GM12878 (cell line): Measurements from ENCODE around the gene CCDC102B. TPM values are rescaled to one million over a fixed set of nuclear protein-coding genes. Genes with fewer than 3 reads are reported as not detected.

Experiments used
- ATAC-seq: fragments of 200-7000 bp; cut with Tn5 transposase; 3 replicates; pipeline ENCODE4 v1.9.1; 2020; ENCODE audit warnings: mild to moderate bottlenecking, moderate library complexity
- BruUV-seq: library from RNA; stranded (reverse); fragments of 400-500 nt; replicated peaks from 2 replicates; lab custom pipeline; 2021; lab: Mats Ljungman, UMichigan
- CTCF ChIA-PET: fragments of 300-600 bp; sonication (Branson Sonifier 250); formaldehyde crosslinking; extraction: SDS; loops from one replicate; lab custom pipeline; 2021; ENCODE audit warnings: inconsistent platforms; lab: Yijun Ruan, JAX
- POLR2A ChIA-PET: fragments of 350-600 bp; formaldehyde crosslinking; extraction: SDS; loops from one replicate; lab custom pipeline; 2021; ENCODE audit warnings: inconsistent platforms; lab: Charles Lee
- RAD21 ChIA-PET: fragments of 300-600 bp; sonication (Branson Sonifier 250); formaldehyde crosslinking; loops from one replicate; lab custom pipeline; 2023; ENCODE audit warnings: antibody characterized with exemption; ENCODE audit not compliant: unreplicated experiment; lab: Charles Lee
- SMC1A ChIA-PET: fragments of 300-600 bp; sonication (Branson Sonifier 250); formaldehyde crosslinking; loops from one replicate; lab custom pipeline; 2023; ENCODE audit not compliant: unreplicated experiment, uncharacterized antibody; lab: Charles Lee
- DNase-seq: peaks from one replicate; pipeline ENCODE4 v3.0.0-alpha.2; 2011; ENCODE audit warnings: low read depth, low spot score
- FAIRE-seq: peaks from 3 replicates; lab custom pipeline; 2011; peaks lifted over from hg19 to GRCh38; lab: Jason Lieb, UNC
- H2AFZ ChIP-seq: 2 replicates; pipeline ENCODE4 v1.6.0; 2011; ENCODE audit warnings: low read depth, low read length, control low read depth; ENCODE audit not compliant: control insufficient read depth
- H3K27ac ChIP-seq: 2 replicates; pipeline ENCODE4 v1.5.1; 2011; ENCODE audit warnings: control low read depth; ENCODE audit not compliant: control insufficient read depth, insufficient read depth
- H3K27me3 ChIP-seq, 2 experiments: replicated peaks in 1 of 2; 2 replicates each; pipeline versions ENCODE4 v1.6.0 to v1.6.1; 2011; ENCODE audit warnings: low read length in 1 of 2; ENCODE audit not compliant: control insufficient read depth in 2 of 2, insufficient read depth in 2 of 2
- H3K36me3 ChIP-seq, 2 experiments: 2 replicates each; pipeline ENCODE4 v1.5.1; 2011; ENCODE audit warnings: low read length in 1 of 2; ENCODE audit not compliant: control insufficient read depth in 2 of 2, insufficient read depth in 2 of 2
- H3K4me1 ChIP-seq: 2 replicates; pipeline ENCODE4 v1.6.1; 2011; ENCODE audit warnings: mild to moderate bottlenecking, low read length, moderate library complexity, mixed read lengths; ENCODE audit not compliant: control insufficient read depth, insufficient read depth
- H3K4me2 ChIP-seq: 2 replicates; pipeline ENCODE4 v1.6.0; 2011; ENCODE audit warnings: control low read depth; ENCODE audit not compliant: control insufficient read depth, insufficient read depth
- H3K4me3 ChIP-seq: fragments of 200-600 bp; sonication (generic); 2 replicates; pipeline ENCODE4 v1.5.1; 2016
- H3K79me2 ChIP-seq: 2 replicates; pipeline ENCODE4 v1.6.0; 2011; ENCODE audit warnings: low read length; ENCODE audit not compliant: control insufficient read depth, insufficient read depth
- H3K9ac ChIP-seq: 2 replicates; pipeline ENCODE4 v1.8.0; 2011; ENCODE audit warnings: low read length, control low read depth, mixed read lengths; ENCODE audit not compliant: control insufficient read depth, insufficient read depth
- H3K9me3 ChIP-seq: replicated peaks from 3 replicates; pipeline ENCODE4 v1.5.1; 2011; ENCODE audit warnings: mild to moderate bottlenecking, low read length; ENCODE audit not compliant: control insufficient read depth, insufficient read depth
- H4K20me1 ChIP-seq: 2 replicates; pipeline ENCODE4 v1.6.0; 2011; ENCODE audit not compliant: control insufficient read depth, insufficient read depth
- NBN ChIP-seq: fragments of 450-650 bp; IDR thresholded peaks from 2 replicates; pipeline ENCODE4 v1.6.1; 2016
- TBL1XR1 ChIP-seq: IDR thresholded peaks from 2 replicates; pipeline ENCODE4 v1.6.1; 2012; ENCODE audit warnings: low read depth, low read length, improper control_type of control experiment
- YY1 ChIP-seq: IDR thresholded peaks from 2 replicates; pipeline ENCODE4 v1.6.1; 2011; ENCODE audit warnings: low read depth, mild to moderate bottlenecking, low read length
- ZNF274 ChIP-seq: IDR thresholded peaks from one replicate; pipeline ENCODE4 v1.8.0; 2011; ENCODE audit not compliant: insufficient read length, insufficient read depth
- ZNF384 ChIP-seq: IDR thresholded peaks from 2 replicates; pipeline ENCODE4 v1.6.1; 2012; ENCODE audit warnings: low read depth, mild to moderate bottlenecking, low read length, improper control_type of control experiment, borderline replicate concordance
- WGBS: methylation state at CpG from one replicate; pipeline ENCODE4 v1.1.6; 2016; ENCODE audit warnings: low lambda C conversion rate; ENCODE audit not compliant: insufficient replicate concordance, insufficient coverage; ENCODE audit errors: missing lambda C conversion rate; 5-methylcytosine and 5-hydroxymethylcytosine counted together
- in situ Hi-C: fragments of 300-500 bp; cut with MboI; formaldehyde crosslinking; loops from 9 replicates; pipeline ENCODE4 v1.14.3; 2018; ENCODE audit warnings: mixed read lengths
- intact Hi-C: fragments of 100-400 bp; cut with micrococcal nuclease; formaldehyde crosslinking; loops from one replicate; pipeline ENCODE4 v1.14.2; 2022; ENCODE audit not compliant: unreplicated experiment
- polyA plus RNA-seq, 11 experiments: library from polyadenylated mRNA; depleted of rRNA in 4 of 11; unstranded in 6 of 11; stranded (reverse) in 5 of 11; fragments of >200 nt; fragmentation: Nextera tagmentation in 4 of 11; fragmentation: Illumina TruSeq in 1 of 11; extraction: Ambion mirVana in 4 of 11; extraction: Trizol in 1 of 11; gene quantifications; 1 replicate in 1 of 11; 2 replicates in 10 of 11; pipeline versions ENCODE4 v1.2.1 to v1.2.3, GENCODE V29; 2011 to 2016; ENCODE audit warnings: inconsistent platforms in 2 of 11, missing spikeins in 2 of 11, low read depth in 1 of 11
- total RNA-seq, 4 experiments: library from RNA; depleted of rRNA in 3 of 4; stranded (reverse); fragments of >200 nt in 3 of 4; fragmentation: Illumina TruSeq in 1 of 4; extraction: Trizol in 1 of 4; gene quantifications; 2 replicates each; pipeline versions ENCODE4 v1.2.1 to v1.2.3, GENCODE V29; 2013 to 2021
- TF ChIP-seq, protein P1 (sequence below): IDR thresholded peaks from 2 replicates; pipeline ENCODE4 v1.6.1; 2011; ENCODE audit warnings: mild to moderate bottlenecking, low read depth, low read length, moderate library complexity; ENCODE audit not compliant: insufficient replicate concordance
- TF ChIP-seq, protein P2 (sequence below): fragments of 450-650 bp; IDR thresholded peaks from 2 replicates; pipeline ENCODE4 v1.6.1; 2017; ENCODE audit warnings: borderline replicate concordance

CCDC102B gene
- total and polyA plus RNA-seq, 10 of the 15 experiments (the other 5 are each of a cell fraction or from before 2014, with no cell fraction given): 2.7 to 4.7 (median 3.3) TPM

DNA sequence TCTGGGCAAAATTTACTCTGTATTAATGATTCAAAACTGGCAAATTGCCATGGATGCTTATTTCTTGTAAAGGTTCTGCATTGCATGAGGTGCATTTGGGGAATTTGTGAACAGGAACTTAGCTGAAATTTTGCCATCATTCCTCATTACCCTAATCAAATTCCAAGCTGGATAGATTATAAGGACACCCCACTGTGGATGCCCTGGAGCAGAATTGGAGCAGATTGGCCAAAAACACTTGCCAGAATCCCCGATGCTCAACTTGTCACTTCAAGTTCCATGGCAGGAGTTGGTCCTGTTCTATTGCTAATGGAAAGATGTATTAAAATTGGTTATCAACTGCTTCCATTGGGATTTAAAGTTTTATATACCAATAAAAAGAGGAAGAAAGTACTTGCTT, 237.9 kb downstream of the CCDC102B start:
- Histone ChIP-seq H3K9ac (no peak overlapping the region), H3K4me2 (no peak overlapping the region), H3K27me3 (no peaks in the 10 kb centered on the region), H4K20me1 (no peaks in the 10 kb centered on the region), H2AFZ (no peak overlapping the region), H3K36me3 (no peaks in the 10 kb centered on the region), H3K79me2 (no peaks in the 10 kb centered on the region), H3K4me3 (no peak overlapping the region), H3K9me3 (no peaks in the 10 kb centered on the region), H3K4me1 (no peaks in the 10 kb centered on the region), H3K27ac (no peak overlapping the region)
- in situ Hi-C loops (no loop called here), intact Hi-C loops (no loop called here)
- no peak for DNase-seq
- CTCF ChIA-PET: no interaction called here
- no peak for FAIRE-seq
- WGBS: 0% methylated on average over 1 of the region's 1 CpG
- POLR2A ChIA-PET: no interaction called here
- no TSS peak for BruUV-seq
- TF ChIP-seq TBL1XR1 (no peak), NBN (no peak), ZNF384 (no peak), ZNF274 (no peak), YY1 (no peak)
- TF ChIP-seq, protein P1, sequence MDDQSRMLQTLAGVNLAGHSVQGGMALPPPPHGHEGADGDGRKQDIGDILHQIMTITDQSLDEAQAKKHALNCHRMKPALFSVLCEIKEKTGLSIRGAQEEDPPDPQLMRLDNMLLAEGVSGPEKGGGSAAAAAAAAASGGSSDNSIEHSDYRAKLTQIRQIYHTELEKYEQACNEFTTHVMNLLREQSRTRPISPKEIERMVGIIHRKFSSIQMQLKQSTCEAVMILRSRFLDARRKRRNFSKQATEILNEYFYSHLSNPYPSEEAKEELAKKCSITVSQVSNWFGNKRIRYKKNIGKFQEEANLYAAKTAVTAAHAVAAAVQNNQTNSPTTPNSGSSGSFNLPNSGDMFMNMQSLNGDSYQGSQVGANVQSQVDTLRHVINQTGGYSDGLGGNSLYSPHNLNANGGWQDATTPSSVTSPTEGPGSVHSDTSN: no peak
- TF ChIP-seq, protein P2, sequence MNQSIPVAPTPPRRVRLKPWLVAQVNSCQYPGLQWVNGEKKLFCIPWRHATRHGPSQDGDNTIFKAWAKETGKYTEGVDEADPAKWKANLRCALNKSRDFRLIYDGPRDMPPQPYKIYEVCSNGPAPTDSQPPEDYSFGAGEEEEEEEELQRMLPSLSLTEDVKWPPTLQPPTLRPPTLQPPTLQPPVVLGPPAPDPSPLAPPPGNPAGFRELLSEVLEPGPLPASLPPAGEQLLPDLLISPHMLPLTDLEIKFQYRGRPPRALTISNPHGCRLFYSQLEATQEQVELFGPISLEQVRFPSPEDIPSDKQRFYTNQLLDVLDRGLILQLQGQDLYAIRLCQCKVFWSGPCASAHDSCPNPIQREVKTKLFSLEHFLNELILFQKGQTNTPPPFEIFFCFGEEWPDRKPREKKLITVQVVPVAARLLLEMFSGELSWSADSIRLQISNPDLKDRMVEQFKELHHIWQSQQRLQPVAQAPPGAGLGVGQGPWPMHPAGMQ: no peak
- RAD21 ChIA-PET: no interaction called here
- ATAC-seq: no peak
- SMC1A ChIA-PET: interaction anchor here (0.7 kb wide), 1 partner anchor 35 kb away, joined by 3 read pairs; no protein-coding TSS in a partner anchor
